Progenitor cell of endocrine pancreas (in vitro differentiated cells): ENCODE data around the gene ARHGEF2. TPM values are rescaled to one million over a fixed set of nuclear protein-coding genes. Genes with fewer than 3 reads are reported as not detected.

Source experiments
- DNase-seq: peaks from one replicate; pipeline ENCODE4 v3.0.0; 2021; ENCODE audit warnings: low spot score; ENCODE audit not compliant: unreplicated experiment
- H3K27ac Mint-ChIP-seq: 2 replicates; pipeline ENCODE4 v1.8.0; 2021; ENCODE audit warnings: mild to moderate bottlenecking, moderate library complexity, mixed read lengths
- H3K27me3 Mint-ChIP-seq: 2 replicates; pipeline ENCODE4 v1.8.0; 2021; ENCODE audit warnings: mixed read lengths
- H3K36me3 Mint-ChIP-seq: 2 replicates; pipeline ENCODE4 v1.8.0; 2022; ENCODE audit warnings: mixed read lengths; ENCODE audit not compliant: insufficient read depth
- H3K4me1 Mint-ChIP-seq: 2 replicates; pipeline ENCODE4 v1.8.0; 2021; ENCODE audit warnings: low read depth, mixed read lengths
- H3K4me3 Mint-ChIP-seq: 2 replicates; pipeline ENCODE4 v1.8.0; 2021; ENCODE audit warnings: low read depth, mild to moderate bottlenecking, moderate library complexity, mixed read lengths
- H3K9me3 Mint-ChIP-seq: 2 replicates; pipeline ENCODE4 v1.8.0; 2021; ENCODE audit warnings: low read depth, mixed read lengths
- total RNA-seq: library from RNA; stranded (reverse); gene quantifications from 2 replicates; pipeline ENCODE4 v1.2.1, GENCODE V29; 2021
- TF ChIP-seq, protein P1 (sequence below): fragments of 200-600 bp; sonication (generic); IDR thresholded peaks from one replicate; pipeline ENCODE4 v1.5.0; 2021; ENCODE audit warnings: antibody characterized with exemption, mild to moderate bottlenecking; ENCODE audit not compliant: unreplicated experiment

Gene ARHGEF2
- total RNA-seq, 1 donor from 2014 or later = 103 TPM

DNA sequence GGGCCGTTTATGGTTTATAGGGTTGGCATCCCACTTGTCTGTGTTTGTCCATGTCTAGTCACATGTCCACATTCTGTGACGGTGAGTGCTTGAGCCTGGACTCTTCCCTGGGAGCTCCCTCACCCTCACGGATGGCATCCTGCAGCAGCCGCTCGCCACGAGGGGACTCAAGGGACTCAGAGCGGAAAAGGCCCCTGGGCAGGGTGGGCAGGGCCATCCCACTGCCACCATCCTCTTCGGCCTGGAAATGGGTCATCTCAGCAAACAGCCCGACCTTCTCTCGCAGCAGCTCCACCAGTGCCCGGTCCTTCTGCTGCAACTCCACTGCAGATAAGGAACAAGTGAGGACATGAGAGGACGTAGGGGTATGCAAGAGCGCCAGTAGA lies 25.8 kb downstream of the ARHGEF2 start:
- H3K9me3 Mint-ChIP-seq = no peaks in the 10 kb centered on the region
- H3K4me3 Mint-ChIP-seq = no peak overlapping the region
- TF ChIP-seq, protein P1, sequence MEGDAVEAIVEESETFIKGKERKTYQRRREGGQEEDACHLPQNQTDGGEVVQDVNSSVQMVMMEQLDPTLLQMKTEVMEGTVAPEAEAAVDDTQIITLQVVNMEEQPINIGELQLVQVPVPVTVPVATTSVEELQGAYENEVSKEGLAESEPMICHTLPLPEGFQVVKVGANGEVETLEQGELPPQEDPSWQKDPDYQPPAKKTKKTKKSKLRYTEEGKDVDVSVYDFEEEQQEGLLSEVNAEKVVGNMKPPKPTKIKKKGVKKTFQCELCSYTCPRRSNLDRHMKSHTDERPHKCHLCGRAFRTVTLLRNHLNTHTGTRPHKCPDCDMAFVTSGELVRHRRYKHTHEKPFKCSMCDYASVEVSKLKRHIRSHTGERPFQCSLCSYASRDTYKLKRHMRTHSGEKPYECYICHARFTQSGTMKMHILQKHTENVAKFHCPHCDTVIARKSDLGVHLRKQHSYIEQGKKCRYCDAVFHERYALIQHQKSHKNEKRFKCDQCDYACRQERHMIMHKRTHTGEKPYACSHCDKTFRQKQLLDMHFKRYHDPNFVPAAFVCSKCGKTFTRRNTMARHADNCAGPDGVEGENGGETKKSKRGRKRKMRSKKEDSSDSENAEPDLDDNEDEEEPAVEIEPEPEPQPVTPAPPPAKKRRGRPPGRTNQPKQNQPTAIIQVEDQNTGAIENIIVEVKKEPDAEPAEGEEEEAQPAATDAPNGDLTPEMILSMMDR = no peak
- DNase-seq = no peak
- H3K36me3 Mint-ChIP-seq = peaks cover 32% of the 10 kb centered on the region
- no peaks in the 10 kb centered on the region for H3K4me1 Mint-ChIP-seq
- H3K27me3 Mint-ChIP-seq = no peaks in the 10 kb centered on the region
- no peak overlapping the region for H3K27ac Mint-ChIP-seq

DNA sequence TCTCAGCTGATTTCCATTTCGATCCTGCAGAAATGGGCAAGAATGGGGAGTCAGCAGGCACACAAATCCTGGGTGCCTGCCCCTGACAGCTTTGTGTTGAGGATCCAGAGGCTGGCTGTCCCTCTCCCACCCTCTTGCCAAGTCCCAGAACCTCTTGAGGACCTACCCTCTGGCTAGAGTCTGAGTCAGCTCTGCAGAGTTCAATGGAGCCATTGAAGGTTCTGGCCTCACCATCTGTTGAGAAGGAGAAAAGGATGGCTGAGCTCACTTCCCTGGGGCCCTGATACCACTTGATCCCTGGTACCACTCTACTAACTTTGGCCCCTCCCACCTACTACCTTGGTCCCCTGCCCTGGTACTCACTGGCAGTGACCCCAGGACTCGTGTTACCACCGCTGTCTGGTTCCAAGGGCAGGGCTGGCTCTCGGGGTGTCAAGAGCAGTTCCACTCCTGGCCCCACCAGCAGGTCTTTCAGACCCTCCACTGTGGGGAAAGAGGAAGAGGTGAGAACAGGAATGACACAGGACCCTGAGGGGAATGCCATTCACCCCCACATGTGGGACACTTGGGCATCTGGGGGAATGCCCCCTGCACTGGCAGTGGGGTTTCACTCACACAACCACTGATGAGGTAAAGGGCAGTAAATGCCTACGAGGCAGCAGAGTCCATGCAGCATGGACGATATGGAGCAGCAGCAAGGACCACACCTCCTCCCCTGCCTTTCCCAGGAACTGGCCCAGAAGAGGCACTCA lies 26.4 kb downstream of the ARHGEF2 start:
- TF ChIP-seq, protein P1 = no peak
- H3K9me3 Mint-ChIP-seq = no peaks in the 10 kb centered on the region
- no peak for DNase-seq
- H3K36me3 Mint-ChIP-seq = peaks cover 28% of the 10 kb centered on the region
- H3K27me3 Mint-ChIP-seq = no peaks in the 10 kb centered on the region
- H3K4me1 Mint-ChIP-seq = no peaks in the 10 kb centered on the region
- H3K4me3 Mint-ChIP-seq = no peak overlapping the region
- no peak overlapping the region for H3K27ac Mint-ChIP-seq

DNA sequence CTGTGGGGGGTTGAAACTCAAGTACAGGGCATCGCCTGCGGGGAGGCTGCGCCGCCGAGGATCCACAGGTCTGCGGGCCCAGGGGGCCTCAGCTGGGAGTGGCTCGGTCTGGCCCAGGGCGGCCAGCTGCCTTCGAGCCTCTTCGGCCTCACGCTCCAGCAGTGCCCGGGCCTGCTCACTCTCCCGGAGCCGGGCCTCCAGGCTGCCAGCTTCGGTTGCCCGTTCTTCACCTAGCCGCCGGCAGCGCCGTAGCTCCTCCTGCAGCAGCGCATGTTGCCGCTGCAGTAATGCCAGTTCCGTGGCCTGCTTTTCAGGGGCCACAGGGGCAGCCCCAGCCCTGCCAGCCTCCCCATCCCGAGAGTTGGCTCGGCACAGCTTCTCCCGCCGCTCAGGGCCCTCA lies 27.5 kb downstream of the ARHGEF2 start:
- H3K27ac Mint-ChIP-seq = no peak overlapping the region
- H3K4me1 Mint-ChIP-seq = peaks cover 3% of the 10 kb centered on the region
- no peaks in the 10 kb centered on the region for H3K27me3 Mint-ChIP-seq
- H3K4me3 Mint-ChIP-seq = no peak overlapping the region
- H3K9me3 Mint-ChIP-seq = no peaks in the 10 kb centered on the region
- TF ChIP-seq, protein P1 = no peak
- H3K36me3 Mint-ChIP-seq = peaks cover 33% of the 10 kb centered on the region
- no peak for DNase-seq

DNA sequence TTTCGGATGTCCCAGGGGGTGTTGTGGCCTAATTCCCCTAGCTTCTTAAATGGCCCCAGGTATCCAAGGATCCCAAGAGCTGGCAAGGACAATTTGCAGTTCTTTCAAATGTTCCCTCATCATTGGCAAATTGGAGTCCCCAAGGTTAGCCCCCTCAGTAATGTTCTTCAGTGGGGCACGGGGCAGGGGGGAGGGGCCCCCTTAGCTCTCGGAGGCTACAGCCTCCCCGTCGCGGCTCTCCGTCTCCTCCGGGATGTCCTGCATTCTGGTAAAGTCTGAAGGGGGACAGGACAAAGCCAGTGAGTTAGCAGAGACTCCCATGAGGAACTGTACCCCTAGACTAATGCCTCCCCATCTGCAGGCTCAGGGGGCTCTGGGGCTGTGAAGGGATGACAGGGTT lies 30.6 kb downstream of the ARHGEF2 start:
- no peak overlapping the region for H3K4me3 Mint-ChIP-seq
- no peak overlapping the region for H3K27ac Mint-ChIP-seq
- H3K9me3 Mint-ChIP-seq = no peaks in the 10 kb centered on the region
- no peak for DNase-seq
- no peaks in the 10 kb centered on the region for H3K27me3 Mint-ChIP-seq
- peaks cover 18% of the 10 kb centered on the region for H3K4me1 Mint-ChIP-seq
- TF ChIP-seq, protein P1 = no peak
- peaks cover 21% of the 10 kb centered on the region for H3K36me3 Mint-ChIP-seq

DNA sequence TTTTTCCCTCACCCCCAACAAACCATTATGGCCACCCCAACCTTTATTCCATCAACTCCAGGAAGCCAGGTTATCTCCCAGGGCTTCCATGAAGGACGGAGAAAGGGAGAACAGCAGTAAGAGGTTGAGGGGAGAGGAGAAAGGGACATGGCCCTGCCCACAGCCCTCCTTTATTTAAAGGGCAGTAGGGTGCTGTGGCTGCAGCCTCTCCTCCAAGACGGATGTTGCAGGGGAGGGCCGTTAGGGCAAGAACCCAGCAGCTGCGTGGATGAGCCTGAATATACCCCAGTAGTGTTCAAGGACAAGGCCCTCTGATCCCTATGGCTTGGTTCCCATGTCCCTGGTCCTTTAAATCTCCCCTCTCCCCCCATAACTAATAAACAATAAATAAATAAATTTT lies 31.1 kb downstream of the ARHGEF2 start:
- Mint-ChIP-seq H3K4me1 (peaks cover 18% of the 10 kb centered on the region), H3K9me3 (no peaks in the 10 kb centered on the region), H3K4me3 (no peak overlapping the region), H3K36me3 (peaks cover 21% of the 10 kb centered on the region), H3K27me3 (no peaks in the 10 kb centered on the region), H3K27ac (no peak overlapping the region)
- no peak for DNase-seq
- TF ChIP-seq, protein P1 = no peak
